HEK293 (cell line): Measurements from ENCODE around the gene ZCCHC7.
"Not testable (repeated sequence)": the region's sequence is repeated elsewhere in the genome, so short reads cannot be mapped to it uniquely, and the experiment has no call there.

ENCODE experiments used
- CTCF ChIA-PET: fragments of 350-600 bp; formaldehyde crosslinking; extraction: SDS; loops from one replicate; lab custom pipeline; 2021; ENCODE audit warnings: antibody characterized with exemption; lab: Yijun Ruan, JAX
- POLR2A ChIA-PET: fragments of 300-600 bp; formaldehyde crosslinking; extraction: SDS; loops from one replicate; lab custom pipeline; 2020; ENCODE audit warnings: antibody characterized with exemption, inconsistent platforms; lab: Yijun Ruan, JAX
- H3K27ac ChIP-seq: fragments of 200-500 bp; sonication (Bioruptor generic); 2 replicates; pipeline ENCODE4 v1.5.1; 2014; ENCODE audit warnings: low read depth, low read length, control low read depth, inconsistent platforms; ENCODE audit errors: extremely low read depth
- H3K36me3 ChIP-seq, 2 experiments: fragments of 200-500 bp in 1 of 2; sonication (Bioruptor generic) in 1 of 2; 1 replicate in 1 of 2; 2 replicates in 1 of 2; pipeline ENCODE4 v1.5.1; 2014 to 2017; ENCODE audit warnings: inconsistent platforms in 2 of 2, low read length in 2 of 2; ENCODE audit not compliant: control insufficient read depth in 2 of 2, insufficient read depth in 1 of 2
- H3K4me1 ChIP-seq: fragments of 200-500 bp; sonication (Bioruptor generic); 2 replicates; pipeline ENCODE4 v1.5.1; 2014; ENCODE audit warnings: mild to moderate bottlenecking, low read length, inconsistent platforms; ENCODE audit not compliant: control insufficient read depth, insufficient read depth
- H3K4me3 ChIP-seq: 2 replicates; pipeline ENCODE4 v1.5.1; 2011; ENCODE audit warnings: low read depth, mild to moderate bottlenecking, control low read depth, low read length, moderate library complexity
- H3K9me3 ChIP-seq: fragments of 200-500 bp; sonication (Bioruptor generic); 2 replicates; pipeline ENCODE4 v1.5.1; 2014; ENCODE audit warnings: low read depth, low read length, inconsistent platforms; ENCODE audit not compliant: control insufficient read depth, insufficient read depth
- GLIS1 ChIP-seq: fragments of 450-650 bp; formaldehyde crosslinking; IDR thresholded peaks from 2 replicates; pipeline ENCODE4 v1.5.1; 2016; ENCODE audit warnings: missing biosample characterization, missing genetic modification characterization
- INSM2 ChIP-seq: fragments of 450-650 bp; formaldehyde crosslinking; IDR thresholded peaks from 2 replicates; pipeline ENCODE4 v1.5.1; 2016; ENCODE audit warnings: missing biosample characterization, missing genetic modification characterization
- SCRT2 ChIP-seq: fragments of 450-650 bp; formaldehyde crosslinking; IDR thresholded peaks from 2 replicates; pipeline ENCODE4 v1.5.1; 2016; ENCODE audit warnings: missing biosample characterization, missing genetic modification characterization
- TRIM28 ChIP-seq: IDR thresholded peaks from 2 replicates; pipeline ENCODE4 v1.6.1; 2011; ENCODE audit warnings: low read length, control low read depth, borderline replicate concordance
- ZBTB7A ChIP-seq: fragments of 450-650 bp; formaldehyde crosslinking; IDR thresholded peaks from 2 replicates; pipeline ENCODE4 v1.5.1; 2016; ENCODE audit warnings: low read depth, missing biosample characterization, missing genetic modification characterization
- ZNF114 ChIP-seq: fragments of 450-650 bp; formaldehyde crosslinking; IDR thresholded peaks from 2 replicates; pipeline ENCODE4 v1.5.0; 2017; ENCODE audit warnings: missing biosample characterization, missing genetic modification characterization
- ZNF146 ChIP-seq: fragments of 450-650 bp; formaldehyde crosslinking; IDR thresholded peaks from 2 replicates; pipeline ENCODE4 v1.5.1; 2016; ENCODE audit warnings: missing biosample characterization, missing genetic modification characterization
- ZNF169 ChIP-seq: fragments of 450-650 bp; formaldehyde crosslinking; IDR thresholded peaks from 2 replicates; pipeline ENCODE4 v1.5.1; 2016; ENCODE audit warnings: missing biosample characterization, missing genetic modification characterization
- ZNF280C ChIP-seq: fragments of 450-650 bp; formaldehyde crosslinking; IDR thresholded peaks from 2 replicates; pipeline ENCODE4 v1.5.1; 2016; ENCODE audit warnings: missing biosample characterization, missing genetic modification characterization
- ZNF335 ChIP-seq: fragments of 450-650 bp; formaldehyde crosslinking; conservative IDR thresholded peaks from 2 replicates; pipeline ENCODE4 v1.5.1; 2016; ENCODE audit warnings: missing biosample characterization, missing genetic modification characterization
- ZNF362 ChIP-seq: fragments of 450-650 bp; formaldehyde crosslinking; IDR thresholded peaks from 2 replicates; pipeline ENCODE4 v1.5.1; 2016; ENCODE audit warnings: missing biosample characterization, missing genetic modification characterization
- ZNF366 ChIP-seq: fragments of 450-650 bp; formaldehyde crosslinking; conservative IDR thresholded peaks from 2 replicates; pipeline ENCODE4 v1.5.1; 2016; ENCODE audit warnings: missing biosample characterization, missing genetic modification characterization
- ZNF398 ChIP-seq: fragments of 450-650 bp; formaldehyde crosslinking; IDR thresholded peaks from 2 replicates; pipeline ENCODE4 v1.5.1; 2017; ENCODE audit warnings: missing biosample characterization, missing genetic modification characterization
- ZNF404 ChIP-seq: fragments of 450-650 bp; formaldehyde crosslinking; IDR thresholded peaks from 2 replicates; pipeline ENCODE4 v1.5.1; 2017; ENCODE audit warnings: missing biosample characterization, missing genetic modification characterization
- ZNF416 ChIP-seq: fragments of 450-650 bp; formaldehyde crosslinking; IDR thresholded peaks from 2 replicates; pipeline ENCODE4 v1.5.1; 2016; ENCODE audit warnings: missing biosample characterization, missing genetic modification characterization
- ZNF449 ChIP-seq: fragments of 450-650 bp; formaldehyde crosslinking; IDR thresholded peaks from 2 replicates; pipeline ENCODE4 v1.5.1; 2017; ENCODE audit warnings: missing biosample characterization, mild to moderate bottlenecking, missing genetic modification characterization, moderate library complexity
- ZNF48 ChIP-seq: fragments of 450-650 bp; formaldehyde crosslinking; IDR thresholded peaks from 2 replicates; pipeline ENCODE4 v1.5.1; 2016; ENCODE audit warnings: missing biosample characterization, missing genetic modification characterization
- ZNF514 ChIP-seq: fragments of 450-650 bp; formaldehyde crosslinking; IDR thresholded peaks from 2 replicates; pipeline ENCODE4 v1.5.1; 2016; ENCODE audit warnings: missing biosample characterization, missing genetic modification characterization
- ZNF530 ChIP-seq: fragments of 450-650 bp; formaldehyde crosslinking; IDR thresholded peaks from 2 replicates; pipeline ENCODE4 v1.5.1; 2016; ENCODE audit warnings: low read depth, missing biosample characterization, missing genetic modification characterization
- ZNF549 ChIP-seq: fragments of 450-650 bp; IDR thresholded peaks from 2 replicates; pipeline ENCODE4 v1.5.1; 2018; ENCODE audit warnings: missing biosample characterization, missing genetic modification characterization, mild to moderate bottlenecking, inconsistent platforms, moderate library complexity
- ZNF664 ChIP-seq: fragments of 450-650 bp; formaldehyde crosslinking; IDR thresholded peaks from 2 replicates; pipeline ENCODE4 v1.5.1; 2016; ENCODE audit warnings: missing biosample characterization, missing genetic modification characterization
- ZNF76 ChIP-seq: fragments of 450-650 bp; formaldehyde crosslinking; IDR thresholded peaks from 2 replicates; pipeline ENCODE4; 2016; ENCODE audit warnings: low read depth, missing biosample characterization, missing genetic modification characterization, borderline replicate concordance

ZCCHC7 gene

GRCh38 chr9:37187713-37188439 lies 67.5 kb downstream of the ZCCHC7 start (continued):
- TF ChIP-seq ZNF664 (tag by site-specific recombination) (no peak), TRIM28 (no peak), ZNF416 (tag by site-specific recombination) (no peak), ZNF404 (tag by site-specific recombination) (no peak), ZNF169 (tag by site-specific recombination) (no peak)

GRCh38 chr9:37190739-37191138 lies 70.4 kb downstream of the ZCCHC7 start:
- H3K4me3 ChIP-seq, H3K9me3 ChIP-seq, H3K4me1 ChIP-seq, POLR2A ChIA-PET, H3K27ac ChIP-seq, H3K36me3 ChIP-seq: not testable (repeated sequence)
- CTCF ChIA-PET = interaction anchor here (1.0 kb wide), 1 partner anchor 10 kb away, joined by 4 read pairs; no protein-coding TSS in a partner anchor

- POLR2A ChIA-PET = no interaction called here
- CTCF ChIA-PET = interaction anchor here (0.6 to 1.0 kb wide), 2 partner anchors 9 to 10 kb away, joined by 3 to 4 read pairs; no protein-coding TSS in a partner anchor
- no peaks in the 10 kb centered on the region for H3K4me1 ChIP-seq
- no peak overlapping the region for H3K27ac ChIP-seq
- no peak overlapping the region for H3K4me3 ChIP-seq
- H3K9me3 ChIP-seq = no peaks in the 10 kb centered on the region
- H3K36me3 ChIP-seq = no peaks in the 10 kb centered on the region
- TF ChIP-seq ZNF335 (tag by site-specific recombination) (no peak), SCRT2 (tag by site-specific recombination) (no peak), ZNF664 (tag by site-specific recombination) (no peak), ZNF449 (tag by site-specific recombination) (no peak), ZNF76 (tag by site-specific recombination) (no peak), INSM2 (tag by site-specific recombination) (no peak), ZNF146 (tag by site-specific recombination) (no peak), ZNF280C (tag by site-specific recombination) (no peak), ZNF514 (tag by site-specific recombination) (no peak), ZNF530 (no peak), ZNF169 (tag by site-specific recombination) (no peak), ZNF416 (tag by site-specific recombination) (no peak), GLIS1 (tag by site-specific recombination) (no peak), ZBTB7A (tag by site-specific recombination) (no peak), ZNF549 (tag by site-specific recombination) (no peak), ZNF114 (tag by site-specific recombination) (no peak), ZNF398 (tag by site-specific recombination) (no peak), ZNF362 (no peak), ZNF48 (tag by site-specific recombination) (no peak), ZNF366 (tag by site-specific recombination) (no peak)
- TF ChIP-seq, all 188 proteins: peak for 0
Observed at GRCh38 chr9:37191403-37192089, 71.2 kb downstream of the ZCCHC7 start.
